GM12878 (cell line): ENCODE results near the gene XPOT. TPM values are rescaled to one million over a fixed set of nuclear protein-coding genes. Genes with fewer than 3 reads are reported as not detected.

Experiments
- ATAC-seq: fragments of 200-7000 bp; cut with Tn5 transposase; 3 replicates; pipeline ENCODE4 v1.9.1; 2020; ENCODE audit warnings: mild to moderate bottlenecking, moderate library complexity
- BruUV-seq: library from RNA; stranded (reverse); fragments of 400-500 nt; replicated peaks from 2 replicates; lab custom pipeline; 2021; lab: Mats Ljungman, UMichigan
- CTCF ChIA-PET: fragments of 300-600 bp; sonication (Branson Sonifier 250); formaldehyde crosslinking; extraction: SDS; loops from one replicate; lab custom pipeline; 2021; ENCODE audit warnings: inconsistent platforms; lab: Yijun Ruan, JAX
- POLR2A ChIA-PET: fragments of 350-600 bp; formaldehyde crosslinking; extraction: SDS; loops from one replicate; lab custom pipeline; 2021; ENCODE audit warnings: inconsistent platforms; lab: Charles Lee
- RAD21 ChIA-PET: fragments of 300-600 bp; sonication (Branson Sonifier 250); formaldehyde crosslinking; loops from one replicate; lab custom pipeline; 2023; ENCODE audit warnings: antibody characterized with exemption; ENCODE audit not compliant: unreplicated experiment; lab: Charles Lee
- SMC1A ChIA-PET: fragments of 300-600 bp; sonication (Branson Sonifier 250); formaldehyde crosslinking; loops from one replicate; lab custom pipeline; 2023; ENCODE audit not compliant: unreplicated experiment, uncharacterized antibody; lab: Charles Lee
- DNase-seq: peaks from one replicate; pipeline ENCODE4 v3.0.0-alpha.2; 2011; ENCODE audit warnings: low read depth, low spot score
- FAIRE-seq: peaks from 3 replicates; lab custom pipeline; 2011; peaks lifted over from hg19 to GRCh38; lab: Jason Lieb, UNC
- H2AFZ ChIP-seq: 2 replicates; pipeline ENCODE4 v1.6.0; 2011; ENCODE audit warnings: low read depth, low read length, control low read depth; ENCODE audit not compliant: control insufficient read depth
- H3K27ac ChIP-seq: 2 replicates; pipeline ENCODE4 v1.5.1; 2011; ENCODE audit warnings: control low read depth; ENCODE audit not compliant: control insufficient read depth, insufficient read depth
- H3K27me3 ChIP-seq, 2 experiments: replicated peaks in 1 of 2; 2 replicates each; pipeline versions ENCODE4 v1.6.0 to v1.6.1; 2011; ENCODE audit warnings: low read length in 1 of 2; ENCODE audit not compliant: control insufficient read depth in 2 of 2, insufficient read depth in 2 of 2
- H3K36me3 ChIP-seq, 2 experiments: 2 replicates each; pipeline ENCODE4 v1.5.1; 2011; ENCODE audit warnings: low read length in 1 of 2; ENCODE audit not compliant: control insufficient read depth in 2 of 2, insufficient read depth in 2 of 2
- H3K4me1 ChIP-seq: 2 replicates; pipeline ENCODE4 v1.6.1; 2011; ENCODE audit warnings: mild to moderate bottlenecking, low read length, moderate library complexity, mixed read lengths; ENCODE audit not compliant: control insufficient read depth, insufficient read depth
- H3K4me2 ChIP-seq: 2 replicates; pipeline ENCODE4 v1.6.0; 2011; ENCODE audit warnings: control low read depth; ENCODE audit not compliant: control insufficient read depth, insufficient read depth
- H3K4me3 ChIP-seq: fragments of 200-600 bp; sonication (generic); 2 replicates; pipeline ENCODE4 v1.5.1; 2016
- H3K79me2 ChIP-seq: 2 replicates; pipeline ENCODE4 v1.6.0; 2011; ENCODE audit warnings: low read length; ENCODE audit not compliant: control insufficient read depth, insufficient read depth
- H3K9ac ChIP-seq: 2 replicates; pipeline ENCODE4 v1.8.0; 2011; ENCODE audit warnings: low read length, control low read depth, mixed read lengths; ENCODE audit not compliant: control insufficient read depth, insufficient read depth
- H3K9me3 ChIP-seq: replicated peaks from 3 replicates; pipeline ENCODE4 v1.5.1; 2011; ENCODE audit warnings: mild to moderate bottlenecking, low read length; ENCODE audit not compliant: control insufficient read depth, insufficient read depth
- H4K20me1 ChIP-seq: 2 replicates; pipeline ENCODE4 v1.6.0; 2011; ENCODE audit not compliant: control insufficient read depth, insufficient read depth
- HDAC6 ChIP-seq: fragments of 200-600 bp; sonication (generic); IDR thresholded peaks from one replicate; pipeline ENCODE4 v1.8.0; 2017; ENCODE audit warnings: antibody characterized with exemption; ENCODE audit not compliant: unreplicated experiment
- MTA3 ChIP-seq: IDR thresholded peaks from 2 replicates; pipeline ENCODE4 v1.6.1; 2012; ENCODE audit warnings: low read length, inconsistent platforms, borderline replicate concordance
- NR2F1 ChIP-seq: fragments of 450-650 bp; conservative IDR thresholded peaks from 2 replicates; pipeline ENCODE4 v1.6.1; 2017; ENCODE audit warnings: mild to moderate bottlenecking
- WGBS: methylation state at CpG from one replicate; pipeline ENCODE4 v1.1.6; 2016; ENCODE audit warnings: low lambda C conversion rate; ENCODE audit not compliant: insufficient replicate concordance, insufficient coverage; ENCODE audit errors: missing lambda C conversion rate; 5-methylcytosine and 5-hydroxymethylcytosine counted together
- in situ Hi-C: fragments of 300-500 bp; cut with MboI; formaldehyde crosslinking; loops from 9 replicates; pipeline ENCODE4 v1.14.3; 2018; ENCODE audit warnings: mixed read lengths
- intact Hi-C: fragments of 100-400 bp; cut with micrococcal nuclease; formaldehyde crosslinking; loops from one replicate; pipeline ENCODE4 v1.14.2; 2022; ENCODE audit not compliant: unreplicated experiment
- polyA plus RNA-seq, 11 experiments: library from polyadenylated mRNA; depleted of rRNA in 4 of 11; unstranded in 6 of 11; stranded (reverse) in 5 of 11; fragments of >200 nt; fragmentation: Nextera tagmentation in 4 of 11; fragmentation: Illumina TruSeq in 1 of 11; extraction: Ambion mirVana in 4 of 11; extraction: Trizol in 1 of 11; gene quantifications; 1 replicate in 1 of 11; 2 replicates in 10 of 11; pipeline versions ENCODE4 v1.2.1 to v1.2.3, GENCODE V29; 2011 to 2016; ENCODE audit warnings: inconsistent platforms in 2 of 11, missing spikeins in 2 of 11, low read depth in 1 of 11
- total RNA-seq, 4 experiments: library from RNA; depleted of rRNA in 3 of 4; stranded (reverse); fragments of >200 nt in 3 of 4; fragmentation: Illumina TruSeq in 1 of 4; extraction: Trizol in 1 of 4; gene quantifications; 2 replicates each; pipeline versions ENCODE4 v1.2.1 to v1.2.3, GENCODE V29; 2013 to 2021
- TF ChIP-seq, protein P1 (sequence below): fragments of 450-650 bp; IDR thresholded peaks from 2 replicates; pipeline ENCODE4 v1.6.1; 2017; ENCODE audit warnings: mild to moderate bottlenecking
- TF ChIP-seq, protein P2 (sequence below): fragments of 450-650 bp; IDR thresholded peaks from 2 replicates; pipeline ENCODE4 v1.6.1; 2016; ENCODE audit warnings: mild to moderate bottlenecking

XPOT gene
- total and polyA plus RNA-seq, 10 of the 15 experiments (the other 5 are each of a cell fraction or from before 2014, with no cell fraction given), result 11.9 to 66.3 (median 54.7) TPM

DNA sequence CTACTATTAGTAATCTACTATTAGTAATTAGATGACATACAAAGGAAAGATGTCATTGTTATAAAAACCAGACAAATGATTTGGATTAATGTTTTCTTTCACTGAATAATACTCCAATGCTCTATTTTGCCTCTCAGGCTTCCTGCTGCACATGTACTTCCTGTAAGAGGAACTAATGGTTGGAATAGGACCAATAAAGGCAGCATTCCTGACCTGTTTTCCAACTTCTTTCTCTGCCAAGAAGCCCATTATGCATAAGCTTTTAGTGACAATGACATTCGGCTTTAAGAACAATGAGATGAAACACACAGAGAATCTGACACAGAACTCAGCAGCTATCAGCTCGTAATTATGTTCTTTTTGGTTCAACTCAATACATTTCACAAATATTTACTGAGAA, 8.5 kb upstream of the XPOT start:
- TF ChIP-seq, protein P1, sequence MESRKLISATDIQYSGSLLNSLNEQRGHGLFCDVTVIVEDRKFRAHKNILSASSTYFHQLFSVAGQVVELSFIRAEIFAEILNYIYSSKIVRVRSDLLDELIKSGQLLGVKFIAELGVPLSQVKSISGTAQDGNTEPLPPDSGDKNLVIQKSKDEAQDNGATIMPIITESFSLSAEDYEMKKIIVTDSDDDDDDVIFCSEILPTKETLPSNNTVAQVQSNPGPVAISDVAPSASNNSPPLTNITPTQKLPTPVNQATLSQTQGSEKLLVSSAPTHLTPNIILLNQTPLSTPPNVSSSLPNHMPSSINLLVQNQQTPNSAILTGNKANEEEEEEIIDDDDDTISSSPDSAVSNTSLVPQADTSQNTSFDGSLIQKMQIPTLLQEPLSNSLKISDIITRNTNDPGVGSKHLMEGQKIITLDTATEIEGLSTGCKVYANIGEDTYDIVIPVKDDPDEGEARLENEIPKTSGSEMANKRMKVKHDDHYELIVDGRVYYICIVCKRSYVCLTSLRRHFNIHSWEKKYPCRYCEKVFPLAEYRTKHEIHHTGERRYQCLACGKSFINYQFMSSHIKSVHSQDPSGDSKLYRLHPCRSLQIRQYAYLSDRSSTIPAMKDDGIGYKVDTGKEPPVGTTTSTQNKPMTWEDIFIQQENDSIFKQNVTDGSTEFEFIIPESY, result no peak
- no peak for TF ChIP-seq NR2F1
- TF ChIP-seq, protein P2, sequence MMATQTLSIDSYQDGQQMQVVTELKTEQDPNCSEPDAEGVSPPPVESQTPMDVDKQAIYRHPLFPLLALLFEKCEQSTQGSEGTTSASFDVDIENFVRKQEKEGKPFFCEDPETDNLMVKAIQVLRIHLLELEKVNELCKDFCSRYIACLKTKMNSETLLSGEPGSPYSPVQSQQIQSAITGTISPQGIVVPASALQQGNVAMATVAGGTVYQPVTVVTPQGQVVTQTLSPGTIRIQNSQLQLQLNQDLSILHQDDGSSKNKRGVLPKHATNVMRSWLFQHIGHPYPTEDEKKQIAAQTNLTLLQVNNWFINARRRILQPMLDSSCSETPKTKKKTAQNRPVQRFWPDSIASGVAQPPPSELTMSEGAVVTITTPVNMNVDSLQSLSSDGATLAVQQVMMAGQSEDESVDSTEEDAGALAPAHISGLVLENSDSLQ, result no peak
- no peak for TF ChIP-seq MTA3
- TF ChIP-seq HDAC6, result no peak
- 57% methylated on average over 2 of the region's 2 CpGs for WGBS
- ATAC-seq (no peak), FAIRE-seq (no peak), DNase-seq (no peak)
- BruUV-seq, result no TSS peak
- H3K27ac ChIP-seq, result no peak overlapping the region
- no peaks in the 10 kb centered on the region for H3K9me3 ChIP-seq
- H3K9ac ChIP-seq, result no peak overlapping the region
- H3K4me3 ChIP-seq, result no peak overlapping the region
- ChIA-PET SMC1A (no interaction called here), POLR2A (no interaction called here), RAD21 (no interaction called here), CTCF (no interaction called here)
- H3K27me3 ChIP-seq, result no peaks in the 10 kb centered on the region
- in situ Hi-C loops (loop anchor here (25.0 kb wide), 1 partner anchor 558 kb away; the partner anchor contains the start of gene SRGAP1), intact Hi-C loops (no loop called here)
- no peak overlapping the region for H2AFZ ChIP-seq
- H3K4me2 ChIP-seq, result no peak overlapping the region
- no peaks in the 10 kb centered on the region for H3K36me3 ChIP-seq
- no peaks in the 10 kb centered on the region for H3K4me1 ChIP-seq
- H3K79me2 ChIP-seq, result no peaks in the 10 kb centered on the region
- H4K20me1 ChIP-seq, result no peaks in the 10 kb centered on the region
